Tibial nerve (tissue), 4 donors: ENCODE results near the gene SIT1. TPM values are rescaled to one million over a fixed set of nuclear protein-coding genes. Genes with fewer than 3 reads are reported as not detected.
A peak's percentile ranks its signal among the peaks of the same experiment; 100 is the strongest.

Source experiments
- DNase-seq, 2 donors: peaks; one replicate each; pipeline ENCODE4 v3.0.0-alpha.2; 2019; ENCODE audit warnings: low spot score in 2 of 2
- H3K27ac ChIP-seq, 4 donors: fragments of 200-600 bp; sonication (generic) in 3 of 4; one replicate each; pipeline ENCODE4 v1.5.1; 2017 to 2019; ENCODE audit warnings: mild to moderate bottlenecking in 1 of 4
- H3K27me3 ChIP-seq, 2 donors: fragments of 200-600 bp; sonication (generic) in 1 of 2; one replicate each; pipeline versions ENCODE4 v1.5.1 to v1.6.0; 2017 to 2019
- H3K36me3 ChIP-seq, 3 donors: fragments of 200-600 bp; sonication (generic); one replicate each; pipeline ENCODE4 v1.5.1; 2018 to 2019
- H3K4me1 ChIP-seq, 4 donors: fragments of 200-600 bp; sonication (generic) in 3 of 4; one replicate each; pipeline ENCODE4 v1.5.1; 2017 to 2019
- H3K4me3 ChIP-seq, 4 donors: fragments of 200-600 bp; sonication (generic) in 3 of 4; one replicate each; pipeline ENCODE4 v1.5.1; 2017 to 2019; ENCODE audit warnings: mild to moderate bottlenecking in 1 of 4, moderate library complexity in 1 of 4
- H3K9me3 ChIP-seq, 4 donors: fragments of 200-600 bp; sonication (generic) in 3 of 4; one replicate each; pipeline ENCODE4 v1.5.1; 2017 to 2019
- CTCF ChIP-seq, 5 experiments: fragments of 200-600 bp in 3 of 5; fragments of 450-650 bp in 2 of 5; sonication (generic) in 3 of 5; IDR thresholded peaks; one replicate each; pipeline ENCODE4 v1.5.1; 2016 to 2019; ENCODE audit warnings: antibody characterized with exemption in 5 of 5, mild to moderate bottlenecking in 3 of 5, moderate library complexity in 2 of 5
- EP300 ChIP-seq, 2 donors: sonication (generic); formaldehyde crosslinking; IDR thresholded peaks; one replicate each; pipeline ENCODE4 v1.6.1; 2017; ENCODE audit warnings: antibody characterized with exemption in 2 of 2, mild to moderate bottlenecking in 1 of 2
- POLR2A ChIP-seq, 2 donors: fragments of 450-650 bp; IDR thresholded peaks; one replicate each; pipeline ENCODE4 v1.6.1; 2017; ENCODE audit warnings: antibody characterized with exemption in 2 of 2, mild to moderate bottlenecking in 2 of 2, moderate library complexity in 2 of 2
- WGBS, 2 donors: methylation state at CpG; one replicate each; pipeline ENCODE4 v1.1.5; 2018; 5-methylcytosine and 5-hydroxymethylcytosine counted together
- total RNA-seq, 4 donors: library from RNA; depleted of rRNA; stranded (reverse); fragments of >200 nt; gene quantifications; one replicate each; pipeline ENCODE4 v1.1.0, GENCODE V29; 2016

The SIT1 gene
- total RNA-seq, 4 donors from 2014 or later: 0.39 TPM; not detected in 3

DNA sequence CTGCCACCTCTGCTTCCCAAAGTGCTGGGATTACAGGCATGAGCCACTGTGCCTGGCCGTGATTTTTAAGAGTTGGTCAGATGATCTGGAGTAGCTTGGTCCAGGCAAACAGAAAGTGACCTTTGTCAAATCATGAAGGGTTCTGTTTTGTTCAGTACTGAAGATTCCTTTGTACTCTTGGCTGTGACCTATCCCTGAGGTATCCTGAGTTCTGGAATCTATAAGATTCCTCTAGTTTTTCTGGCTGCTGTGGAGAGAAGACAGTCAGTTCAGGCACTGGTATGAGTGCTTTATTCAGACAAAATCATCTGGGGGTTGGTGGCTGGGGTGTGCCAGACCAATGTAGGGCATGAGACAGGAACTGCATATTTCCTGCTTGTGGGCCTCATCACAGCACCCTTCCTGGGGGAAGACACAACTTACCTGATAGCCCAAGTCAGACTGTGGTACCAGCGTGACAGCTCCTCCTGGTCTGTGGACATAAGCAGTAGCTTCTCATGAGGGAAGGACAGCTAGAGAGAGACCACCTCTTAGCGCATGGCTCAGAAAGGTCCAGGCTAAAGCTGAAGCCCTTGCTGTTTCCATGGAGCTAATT lies 11.1 kb upstream of the SIT1 start:
- 65% methylated on average over 3 of the region's 3 CpGs for WGBS, 2 donors
- H3K9me3 ChIP-seq: no peaks in the 10 kb centered on the region
- H3K27me3 ChIP-seq: no peaks in the 10 kb centered on the region
- no peak for DNase-seq
- peaks cover 0 to 14% (median 0%) of the 10 kb centered on the region in 3 donors for H3K36me3 ChIP-seq
- H3K27ac ChIP-seq: peak overlapping the region in 3 of 4 donors; percentile 48 to 99 (median 93)
- H3K4me3 ChIP-seq: no peak overlapping the region
- peaks cover 0 to 52% (median 10%) of the 10 kb centered on the region in 4 donors for H3K4me1 ChIP-seq
- TF ChIP-seq EP300 (IDR thresholded peaks at IDR 0.05) (no peak), POLR2A (IDR thresholded peaks at IDR 0.05) (no peak), CTCF (IDR thresholded peaks at IDR 0.05) (no peak)

DNA sequence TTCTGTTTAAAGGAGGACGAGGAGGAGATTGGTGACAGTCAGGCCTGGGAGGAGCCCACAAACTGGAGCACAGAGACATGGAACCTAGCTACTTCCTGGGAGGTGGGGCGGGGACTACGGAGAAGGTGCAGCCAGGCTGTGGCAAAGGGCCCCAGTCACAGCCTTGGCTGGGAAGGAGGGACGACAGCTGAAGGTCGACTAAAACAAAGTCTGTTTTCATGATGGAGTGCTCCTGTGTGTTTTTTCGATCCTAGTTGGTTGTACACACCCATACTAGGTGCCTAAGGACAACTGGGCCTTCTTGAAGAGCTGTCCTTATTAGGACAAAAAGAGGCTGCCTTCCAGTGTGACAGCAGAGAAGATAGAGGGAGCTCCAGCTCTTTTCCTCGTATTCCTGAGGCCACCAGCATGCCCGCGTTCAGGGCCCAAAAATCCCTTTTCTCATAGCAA lies 10.3 kb upstream of the SIT1 start:
- Histone ChIP-seq H3K9me3 (no peaks in the 10 kb centered on the region), H3K27ac (peak overlapping the region; percentile 30 to 99 (median 70)), H3K36me3 (peaks cover 0 to 14% (median 0%) of the 10 kb centered on the region in 3 donors), H3K4me3 (no peak overlapping the region), H3K27me3 (no peaks in the 10 kb centered on the region), H3K4me1 (peaks cover 0 to 52% (median 10%) of the 10 kb centered on the region in 4 donors)
- peak in 1 of 2 donors; percentile 32 for TF ChIP-seq EP300 (IDR thresholded peaks at IDR 0.05)
- peak in 3 of 5 experiments; percentile 32 to 55 (median 46) for TF ChIP-seq CTCF (IDR thresholded peaks at IDR 0.05)
- no peak for TF ChIP-seq POLR2A (IDR thresholded peaks at IDR 0.05)
- DNase-seq: no peak
- WGBS, 2 donors: 38 to 47% methylated on average over 9 of the region's 9 CpGs

GRCh38 chr9:35659340-35659739 lies 8.6 kb upstream of the SIT1 start:
- H3K27me3 ChIP-seq: no peaks in the 10 kb centered on the region
- no peak for DNase-seq

GRCh38 chr9:35658968-35659220 lies 8.2 kb upstream of the SIT1 start:
- Histone ChIP-seq H3K4me1 (peaks cover 0 to 42% (median 10%) of the 10 kb centered on the region in 4 donors), H3K27ac (peak overlapping the region; percentile 90 to 99 (median 92)), H3K27me3 (no peaks in the 10 kb centered on the region), H3K4me3 (peak overlapping the region; percentile 58 to 94 (median 90)), H3K9me3 (no peaks in the 10 kb centered on the region), H3K36me3 (peaks cover 0 to 14% (median 0%) of the 10 kb centered on the region in 3 donors)
- WGBS, 2 donors: 0 to 6% methylated on average over 2 of the region's 2 CpGs
- no peak for DNase-seq
- TF ChIP-seq POLR2A (IDR thresholded peaks at IDR 0.05) (no peak), EP300 (IDR thresholded peaks at IDR 0.05) (no peak), CTCF (IDR thresholded peaks at IDR 0.05) (no peak)

More at GRCh38 chr9:35659340-35659739, 8.6 kb upstream of the SIT1 start:
- H3K4me3 ChIP-seq: peak overlapping the region in 2 of 4 donors; percentile 58 to 94
- peaks cover 0 to 14% (median 0%) of the 10 kb centered on the region in 3 donors for H3K36me3 ChIP-seq
- H3K27ac ChIP-seq: peak overlapping the region; percentile 90 to 99 (median 92)
- H3K9me3 ChIP-seq: no peaks in the 10 kb centered on the region
- WGBS, 2 donors: 58 to 69% methylated on average over 3 of the region's 3 CpGs
- H3K4me1 ChIP-seq: peaks cover 0 to 42% (median 10%) of the 10 kb centered on the region in 4 donors
- TF ChIP-seq CTCF (IDR thresholded peaks at IDR 0.05) (no peak), POLR2A (IDR thresholded peaks at IDR 0.05) (no peak), EP300 (IDR thresholded peaks at IDR 0.05) (peak in 1 of 2 donors; percentile 56)

DNA sequence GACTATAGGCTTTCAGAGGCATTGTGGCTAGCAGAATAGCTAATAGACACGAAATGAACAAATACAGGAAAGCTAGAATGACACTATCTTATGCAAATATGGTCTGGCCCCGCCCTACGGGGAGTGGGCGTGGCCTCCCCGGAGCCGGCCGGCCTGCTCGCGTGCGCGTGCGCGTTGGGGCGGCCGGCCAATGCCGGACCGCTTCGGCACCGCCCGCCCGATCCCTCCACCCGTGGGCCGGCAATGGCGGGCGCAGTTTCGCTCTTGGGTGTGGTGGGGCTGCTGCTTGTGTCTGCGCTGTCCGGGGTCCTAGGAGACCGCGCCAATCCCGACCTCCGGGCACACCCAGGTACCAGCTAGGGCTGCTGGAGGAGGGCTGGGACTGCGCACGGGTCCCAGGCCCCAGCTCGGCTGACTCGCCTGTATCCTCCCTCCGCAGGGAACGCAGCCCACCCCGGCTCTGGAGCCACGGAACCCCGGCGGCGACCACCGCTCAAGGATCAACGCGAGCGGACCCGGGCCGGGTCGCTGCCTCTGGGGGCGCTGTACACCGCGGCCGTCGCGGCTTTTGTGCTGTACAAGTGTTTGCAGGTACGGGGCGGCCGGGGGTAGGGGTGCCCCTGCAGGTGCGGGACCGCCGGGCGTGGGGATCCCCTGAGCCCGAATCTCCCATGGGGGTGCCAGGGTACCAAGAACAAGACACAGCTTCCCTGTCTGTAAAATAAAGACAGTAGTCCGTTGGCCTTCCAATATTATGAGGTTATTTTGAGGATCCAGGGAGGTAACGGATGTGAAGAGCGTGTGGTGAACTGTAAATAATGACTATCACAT lies 7.6 kb upstream of the SIT1 start, which contains the start of gene CCDC107:
TSS of gene CCDC107 (plus strand) at position 156 of the 831 bp plus-strand sequence. CDS start at position 244, 88 bp downstream.
- peak; percentile 95 to 97 for TF ChIP-seq POLR2A (IDR thresholded peaks at IDR 0.05)
- peak; percentile 50 to 84 (median 66) for TF ChIP-seq CTCF (IDR thresholded peaks at IDR 0.05)
- TF ChIP-seq EP300 (IDR thresholded peaks at IDR 0.05): peak in 1 of 2 donors; percentile 54
- no peaks in the 10 kb centered on the region for H3K9me3 ChIP-seq
- peak; percentile 65 to 73 for DNase-seq
- H3K36me3 ChIP-seq: peaks cover 0 to 14% (median 0%) of the 10 kb centered on the region in 3 donors
- peak within 1 kb of the TSS; percentile 90 to 99 (median 92) for H3K27ac ChIP-seq
- H3K4me1 ChIP-seq: peaks cover 0 to 42% (median 10%) of the 10 kb centered on the region in 4 donors
- no peaks in the 10 kb centered on the region for H3K27me3 ChIP-seq
- H3K4me3 ChIP-seq: peak within 1 kb of the TSS; percentile 58 to 94 (median 90)
- 0% methylated on average over 38 to 62 of the region's 67 CpGs for WGBS, 2 donors
